Measurements from ENCODE around the gene EXOC3L4. TPM values are rescaled to one million over a fixed set of nuclear protein-coding genes. Genes with fewer than 3 reads are reported as not detected.

Gene EXOC3L4
- total and polyA plus RNA-seq, 2 donors (not counting 1 experiment from before 2014, with no cell fraction given), result 0.39 to 0.50 TPM

DNA sequence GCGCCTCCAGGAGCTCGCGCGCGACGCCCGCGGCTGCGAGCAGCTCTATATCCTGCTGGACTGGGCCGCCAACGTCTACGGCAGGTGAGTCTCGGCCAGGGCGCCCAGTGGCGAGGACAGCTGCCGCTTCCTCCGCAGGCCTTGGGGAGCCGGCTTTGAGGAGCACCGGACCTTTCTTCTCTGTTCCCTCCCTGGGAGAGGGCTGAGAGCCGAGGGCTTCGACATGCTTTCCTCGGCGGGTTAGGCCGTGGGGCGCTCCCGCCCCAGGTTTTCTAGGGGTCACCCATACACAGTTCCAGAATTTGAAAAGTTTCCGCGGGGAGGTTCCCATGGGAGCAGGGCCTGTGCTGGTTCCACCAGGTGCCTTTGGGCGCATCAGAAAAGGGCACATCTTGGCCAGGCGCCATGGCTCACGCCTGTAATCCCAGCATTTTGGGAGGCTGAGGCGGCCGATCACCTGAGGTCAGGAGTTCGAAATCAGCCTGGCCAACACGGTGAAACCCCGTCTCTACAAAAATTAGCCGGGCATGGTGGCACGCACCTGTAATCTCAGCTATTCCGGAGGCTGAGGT, 8.2 kb downstream of the EXOC3L4 start:
- no peak for DNase-seq (ENCODE audit: low read depth in 2 of 2)
- H3K4me3 ChIP-seq (replicated peaks in 1 of 4; ENCODE audit: control extremely low read depth in 1 of 4, insufficient read depth in 1 of 4, low read depth in 3 of 4, low read length in 4 of 4), result no peak overlapping the region
- H3K4me2 ChIP-seq (ENCODE audit: extremely low read depth, insufficient read depth, low read length), result no peak overlapping the region
- no peaks in the 10 kb centered on the region for H3K9me3 ChIP-seq (ENCODE audit: control insufficient read depth, insufficient read depth, low read depth, low read length)
- TF ChIP-seq, protein P1, sequence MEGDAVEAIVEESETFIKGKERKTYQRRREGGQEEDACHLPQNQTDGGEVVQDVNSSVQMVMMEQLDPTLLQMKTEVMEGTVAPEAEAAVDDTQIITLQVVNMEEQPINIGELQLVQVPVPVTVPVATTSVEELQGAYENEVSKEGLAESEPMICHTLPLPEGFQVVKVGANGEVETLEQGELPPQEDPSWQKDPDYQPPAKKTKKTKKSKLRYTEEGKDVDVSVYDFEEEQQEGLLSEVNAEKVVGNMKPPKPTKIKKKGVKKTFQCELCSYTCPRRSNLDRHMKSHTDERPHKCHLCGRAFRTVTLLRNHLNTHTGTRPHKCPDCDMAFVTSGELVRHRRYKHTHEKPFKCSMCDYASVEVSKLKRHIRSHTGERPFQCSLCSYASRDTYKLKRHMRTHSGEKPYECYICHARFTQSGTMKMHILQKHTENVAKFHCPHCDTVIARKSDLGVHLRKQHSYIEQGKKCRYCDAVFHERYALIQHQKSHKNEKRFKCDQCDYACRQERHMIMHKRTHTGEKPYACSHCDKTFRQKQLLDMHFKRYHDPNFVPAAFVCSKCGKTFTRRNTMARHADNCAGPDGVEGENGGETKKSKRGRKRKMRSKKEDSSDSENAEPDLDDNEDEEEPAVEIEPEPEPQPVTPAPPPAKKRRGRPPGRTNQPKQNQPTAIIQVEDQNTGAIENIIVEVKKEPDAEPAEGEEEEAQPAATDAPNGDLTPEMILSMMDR (conservative IDR thresholded peaks at IDR 0.05 in 1 of 2, IDR thresholded peaks at IDR 0.05 in 1 of 2; ENCODE audit: low read depth in 1 of 2, low read length in 2 of 2), result no peak
- no peak for TF ChIP-seq EZH2 (IDR thresholded peaks at IDR 0.05; ENCODE audit: low read length, missing control alignments)
- H3K4me1 ChIP-seq (ENCODE audit: control insufficient read depth, extremely low read depth, insufficient read depth, low read length), result peaks cover 5% of the 10 kb centered on the region
- no peaks in the 10 kb centered on the region for H4K20me1 ChIP-seq (ENCODE audit: control insufficient read depth, extremely low read depth, insufficient read depth, low read length)
- no peak overlapping the region for H3K9ac ChIP-seq (ENCODE audit: insufficient read depth, low read length)
- H3K27ac ChIP-seq (ENCODE audit: insufficient read depth, low read length), result no peak overlapping the region
- H3K79me2 ChIP-seq (ENCODE audit: control insufficient read depth, insufficient read depth, low read length), result no peaks in the 10 kb centered on the region
- no peak overlapping the region for H2AFZ ChIP-seq (ENCODE audit: low read length)
- H3K27me3 ChIP-seq (ENCODE audit: control insufficient read depth, insufficient read depth, low read length), result peaks cover 28% of the 10 kb centered on the region
- H3K36me3 ChIP-seq (ENCODE audit: control insufficient read depth, insufficient read depth, low read length), result no peaks in the 10 kb centered on the region

DNA sequence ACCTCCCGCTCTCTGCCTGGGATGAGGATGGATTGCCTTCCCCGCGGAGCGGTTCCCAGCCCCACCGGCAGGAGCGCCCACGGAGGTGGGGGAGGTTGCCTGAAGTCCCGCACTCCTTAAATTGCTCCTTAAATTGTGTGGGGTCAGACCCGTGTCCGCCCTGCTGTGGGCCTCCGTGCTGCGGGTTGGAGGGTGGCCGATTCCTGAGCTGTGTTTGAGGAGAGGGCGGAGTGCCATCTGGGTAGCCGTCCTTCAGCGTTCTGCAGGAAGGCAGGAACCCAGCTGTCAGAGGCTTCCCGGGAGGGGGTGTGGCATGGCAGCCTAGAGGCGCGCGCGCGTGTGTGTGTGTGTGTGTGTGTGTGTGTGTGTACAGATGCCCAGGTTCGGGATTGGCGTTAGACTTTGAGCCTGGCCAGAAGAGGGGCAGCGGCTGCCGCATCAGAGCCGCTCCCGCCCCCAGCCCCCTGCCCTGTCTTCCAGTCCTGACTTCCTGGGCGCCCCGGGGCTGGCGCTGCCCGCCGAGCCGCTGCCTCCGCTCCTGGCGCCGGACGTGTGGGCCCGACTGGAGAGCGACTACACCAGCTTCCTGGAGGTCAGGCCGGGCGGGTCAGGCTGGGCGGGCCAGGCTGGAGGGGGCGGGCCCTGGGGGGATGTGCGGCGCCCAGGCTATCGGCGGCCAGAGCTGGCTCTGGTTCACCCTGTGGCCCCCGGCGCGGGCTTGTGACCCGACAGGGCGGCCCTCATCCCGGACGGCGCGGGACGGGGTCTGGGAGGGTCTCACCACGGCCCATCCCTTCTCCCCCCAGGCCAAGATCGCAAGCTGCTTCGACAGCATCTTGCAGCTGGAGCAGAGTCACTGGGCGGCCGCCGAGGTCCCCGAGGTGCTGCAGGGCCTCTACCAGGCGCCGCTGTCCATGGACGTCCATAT, 9.2 kb downstream of the EXOC3L4 start:
- peak; percentile 73 for TF ChIP-seq EZH2 (IDR thresholded peaks at IDR 0.05; ENCODE audit: low read length, missing control alignments)
- TF ChIP-seq, protein P1 (conservative IDR thresholded peaks at IDR 0.05 in 1 of 2, IDR thresholded peaks at IDR 0.05 in 1 of 2; ENCODE audit: low read depth in 1 of 2, low read length in 2 of 2), result peak; percentile 26 to 30
- Histone ChIP-seq H4K20me1 (ENCODE audit: control insufficient read depth, extremely low read depth, insufficient read depth, low read length) (no peaks in the 10 kb centered on the region), H3K4me3 (replicated peaks in 1 of 4; ENCODE audit: control extremely low read depth in 1 of 4, insufficient read depth in 1 of 4, low read depth in 3 of 4, low read length in 4 of 4) (peak overlapping the region in 2 of 4 experiments; percentile 11 to 22), H3K4me1 (ENCODE audit: control insufficient read depth, extremely low read depth, insufficient read depth, low read length) (peaks cover 9% of the 10 kb centered on the region), H3K4me2 (ENCODE audit: extremely low read depth, insufficient read depth, low read length) (peak overlapping the region; percentile 59), H3K9me3 (ENCODE audit: control insufficient read depth, insufficient read depth, low read depth, low read length) (no peaks in the 10 kb centered on the region), H3K79me2 (ENCODE audit: control insufficient read depth, insufficient read depth, low read length) (no peaks in the 10 kb centered on the region), H3K27me3 (ENCODE audit: control insufficient read depth, insufficient read depth, low read length) (peaks cover 28% of the 10 kb centered on the region), H3K36me3 (ENCODE audit: control insufficient read depth, insufficient read depth, low read length) (no peaks in the 10 kb centered on the region), H3K27ac (ENCODE audit: insufficient read depth, low read length) (no peak overlapping the region), H3K9ac (ENCODE audit: insufficient read depth, low read length) (no peak overlapping the region), H2AFZ (ENCODE audit: low read length) (no peak overlapping the region)
- peak; percentile 34 to 73 for DNase-seq (ENCODE audit: low read depth in 2 of 2)

DNA sequence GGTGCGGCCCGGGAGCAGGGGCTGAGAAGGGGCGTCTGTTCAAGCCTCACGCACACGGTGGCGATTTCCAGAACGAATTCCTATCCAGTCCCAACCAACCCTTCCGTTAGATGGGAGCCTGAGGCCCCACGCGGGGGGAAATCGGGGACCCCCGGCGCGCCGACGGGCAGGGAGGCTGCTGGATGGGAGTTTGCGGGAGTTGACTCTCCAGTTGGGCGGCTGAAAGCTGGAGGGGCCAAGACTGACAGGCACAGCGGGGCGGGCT, 9.8 kb downstream of the EXOC3L4 start:
- Histone ChIP-seq H3K27ac (ENCODE audit: insufficient read depth, low read length) (no peak overlapping the region), H2AFZ (ENCODE audit: low read length) (no peak overlapping the region), H3K9ac (ENCODE audit: insufficient read depth, low read length) (no peak overlapping the region), H4K20me1 (ENCODE audit: control insufficient read depth, extremely low read depth, insufficient read depth, low read length) (no peaks in the 10 kb centered on the region), H3K79me2 (ENCODE audit: control insufficient read depth, insufficient read depth, low read length) (no peaks in the 10 kb centered on the region), H3K4me3 (replicated peaks in 1 of 4; ENCODE audit: control extremely low read depth in 1 of 4, insufficient read depth in 1 of 4, low read depth in 3 of 4, low read length in 4 of 4) (no peak overlapping the region), H3K36me3 (ENCODE audit: control insufficient read depth, insufficient read depth, low read length) (no peaks in the 10 kb centered on the region), H3K9me3 (ENCODE audit: control insufficient read depth, insufficient read depth, low read depth, low read length) (no peaks in the 10 kb centered on the region), H3K27me3 (ENCODE audit: control insufficient read depth, insufficient read depth, low read length) (peaks cover 28% of the 10 kb centered on the region), H3K4me2 (ENCODE audit: extremely low read depth, insufficient read depth, low read length) (no peak overlapping the region), H3K4me1 (ENCODE audit: control insufficient read depth, extremely low read depth, insufficient read depth, low read length) (peaks cover 9% of the 10 kb centered on the region)
- DNase-seq (ENCODE audit: low read depth in 2 of 2), result no peak
- TF ChIP-seq EZH2 (IDR thresholded peaks at IDR 0.05; ENCODE audit: low read length, missing control alignments), result peak; percentile 83
- TF ChIP-seq, protein P1 (conservative IDR thresholded peaks at IDR 0.05 in 1 of 2, IDR thresholded peaks at IDR 0.05 in 1 of 2; ENCODE audit: low read depth in 1 of 2, low read length in 2 of 2), result no peak
